GM23338 (cell line): ENCODE results near the gene ARHGAP9. TPM values are rescaled to one million over a fixed set of nuclear protein-coding genes. Genes with fewer than 3 reads are reported as not detected.

Source experiments
- ATAC-seq: fragments of 200-7000 bp; cut with Tn5 transposase; 3 replicates; pipeline ENCODE4 v1.9.1; 2020
- DNase-seq: peaks from one replicate; pipeline ENCODE4 v3.0.0-alpha.2; 2015; ENCODE audit warnings: low spot score
- H2AFZ ChIP-seq: fragments of 200-600 bp; sonication (generic); 2 replicates; pipeline ENCODE4 v1.8.0; 2016; ENCODE audit warnings: antibody characterized with exemption, mild to moderate bottlenecking, moderate library complexity
- H3F3A ChIP-seq: fragments of 200-600 bp; sonication (generic); replicated peaks from 2 replicates; pipeline ENCODE4 v1.8.0; 2017; ENCODE audit warnings: antibody characterized with exemption, mixed run types, low read depth
- H3K27ac ChIP-seq: fragments of 200-600 bp; sonication (generic); 2 replicates; pipeline ENCODE4 v1.6.1; 2016; ENCODE audit warnings: low read depth
- H3K27me3 ChIP-seq: fragments of 200-600 bp; sonication (generic); 2 replicates; pipeline ENCODE4 v1.8.0; 2016; ENCODE audit warnings: mild to moderate bottlenecking, mixed run types, moderate library complexity; ENCODE audit not compliant: insufficient read depth
- H3K36me3 ChIP-seq: fragments of 200-600 bp; sonication (generic); 2 replicates; pipeline ENCODE4 v1.8.0; 2016; ENCODE audit warnings: mild to moderate bottlenecking; ENCODE audit not compliant: insufficient read depth
- H3K4me1 ChIP-seq: fragments of 200-600 bp; sonication (generic); 2 replicates; pipeline ENCODE4 v1.8.0; 2016; ENCODE audit warnings: mild to moderate bottlenecking, moderate library complexity; ENCODE audit not compliant: insufficient read depth
- H3K4me2 ChIP-seq: fragments of 200-600 bp; sonication (generic); 2 replicates; pipeline ENCODE4 v1.7.1; 2017; ENCODE audit warnings: mixed run types
- H3K4me3 ChIP-seq: fragments of 200-600 bp; sonication (generic); 2 replicates; pipeline ENCODE4 v1.6.1; 2016; ENCODE audit warnings: mixed run types
- H3K79me2 ChIP-seq: fragments of 200-600 bp; sonication (generic); replicated peaks from 2 replicates; pipeline ENCODE4 v1.8.0; 2017; ENCODE audit warnings: mild to moderate bottlenecking; ENCODE audit not compliant: insufficient read depth
- H3K9me2 ChIP-seq: fragments of 200-600 bp; sonication (generic); 2 replicates; pipeline ENCODE4 v1.8.0; 2017; ENCODE audit not compliant: insufficient read depth
- H4K20me1 ChIP-seq: fragments of 200-600 bp; sonication (generic); replicated peaks from 2 replicates; pipeline ENCODE4 v1.8.0; 2017; ENCODE audit warnings: mild to moderate bottlenecking; ENCODE audit not compliant: insufficient read depth
- H3K27ac Mint-ChIP-seq: 2 replicates; pipeline ENCODE4 v1.8.0; 2020; ENCODE audit warnings: inconsistent platforms, mild to moderate bottlenecking, moderate library complexity, mixed read lengths
- H3K27me3 Mint-ChIP-seq: 3 replicates; pipeline ENCODE4 v1.8.0; 2022; ENCODE audit warnings: low read depth, mild to moderate bottlenecking, moderate library complexity, mixed read lengths, inconsistent platforms; ENCODE audit not compliant: insufficient read depth, poor library complexity
- H3K36me3 Mint-ChIP-seq: 3 replicates; pipeline ENCODE4 v1.8.0; 2021; ENCODE audit warnings: low read depth, mild to moderate bottlenecking, inconsistent platforms, moderate library complexity, mixed read lengths
- H3K4me1 Mint-ChIP-seq: 3 replicates; pipeline ENCODE4 v1.8.0; 2020; ENCODE audit warnings: mild to moderate bottlenecking, inconsistent platforms, mixed read lengths
- H3K4me3 Mint-ChIP-seq: 3 replicates; pipeline ENCODE4 v1.8.0; 2021; ENCODE audit warnings: moderate library complexity, mild to moderate bottlenecking, inconsistent platforms, mixed read lengths
- H3K9me3 Mint-ChIP-seq: 3 replicates; pipeline ENCODE4 v1.8.0; 2020; ENCODE audit warnings: moderate library complexity, mild to moderate bottlenecking, inconsistent platforms, mixed read lengths
- CREB1 ChIP-seq: fragments of 250-450 bp; sonication (Bioruptor Pico); IDR thresholded peaks from 2 replicates; pipeline ENCODE4 v1.5.0; 2020; ENCODE audit warnings: low read depth, mild to moderate bottlenecking, moderate library complexity
- EZH2 ChIP-seq: fragments of 200-600 bp; sonication (generic); IDR thresholded peaks from one replicate; pipeline ENCODE4 v1.8.0; 2017; ENCODE audit warnings: antibody characterized with exemption, mild to moderate bottlenecking, low read depth; ENCODE audit not compliant: unreplicated experiment
- JUNB ChIP-seq: IDR thresholded peaks from one replicate; pipeline ENCODE4 v1.6.1; 2016; ENCODE audit warnings: antibody characterized with exemption; ENCODE audit not compliant: unreplicated experiment
- POLR2AphosphoS5 ChIP-seq: IDR thresholded peaks from 2 replicates; pipeline ENCODE4 v1.6.1; 2016; ENCODE audit warnings: antibody characterized with exemption, low read depth
- ZNF114 ChIP-seq: fragments of 250-450 bp; sonication (Bioruptor Pico); IDR thresholded peaks from 2 replicates; pipeline ENCODE4 v1.5.0; 2020; ENCODE audit warnings: mild to moderate bottlenecking, moderate library complexity
- ZNF331 ChIP-seq: fragments of 250-450 bp; sonication (Bioruptor Pico); IDR thresholded peaks from 2 replicates; pipeline ENCODE4 v1.5.0; 2020; ENCODE audit warnings: low read depth, mild to moderate bottlenecking, moderate library complexity
- polyA plus RNA-seq: library from polyadenylated mRNA; unstranded; fragments of >200 nt; fragmentation: Nextera tagmentation; extraction: Ambion mirVana; gene quantifications from 2 replicates; pipeline ENCODE4 v1.2.1, GENCODE V29; 2016
- total RNA-seq: library from RNA; depleted of rRNA; stranded (reverse); fragments of >200 nt; shearing (Covaris generic); gene quantifications from 2 replicates; pipeline ENCODE4 v1.2.3, GENCODE V29; 2014
- TF ChIP-seq, protein P1 (sequence below): IDR thresholded peaks from 2 replicates; pipeline ENCODE4 v1.6.1; 2016; ENCODE audit warnings: antibody characterized with exemption
- TF ChIP-seq, protein P2 (sequence below), 2 experiments: fragments of 200-600 bp in 1 of 2; sonication (generic) in 1 of 2; conservative IDR thresholded peaks; 2 replicates each; pipeline versions ENCODE4 v1.5.1 to v1.6.1; 2016 to 2017; ENCODE audit warnings: antibody characterized with exemption in 2 of 2, low read depth in 2 of 2, mild to moderate bottlenecking in 2 of 2, moderate library complexity in 1 of 2

ARHGAP9 gene
- total and polyA plus RNA-seq, 2 experiments from 2014 or later, result 4.5 to 7.1 TPM

DNA sequence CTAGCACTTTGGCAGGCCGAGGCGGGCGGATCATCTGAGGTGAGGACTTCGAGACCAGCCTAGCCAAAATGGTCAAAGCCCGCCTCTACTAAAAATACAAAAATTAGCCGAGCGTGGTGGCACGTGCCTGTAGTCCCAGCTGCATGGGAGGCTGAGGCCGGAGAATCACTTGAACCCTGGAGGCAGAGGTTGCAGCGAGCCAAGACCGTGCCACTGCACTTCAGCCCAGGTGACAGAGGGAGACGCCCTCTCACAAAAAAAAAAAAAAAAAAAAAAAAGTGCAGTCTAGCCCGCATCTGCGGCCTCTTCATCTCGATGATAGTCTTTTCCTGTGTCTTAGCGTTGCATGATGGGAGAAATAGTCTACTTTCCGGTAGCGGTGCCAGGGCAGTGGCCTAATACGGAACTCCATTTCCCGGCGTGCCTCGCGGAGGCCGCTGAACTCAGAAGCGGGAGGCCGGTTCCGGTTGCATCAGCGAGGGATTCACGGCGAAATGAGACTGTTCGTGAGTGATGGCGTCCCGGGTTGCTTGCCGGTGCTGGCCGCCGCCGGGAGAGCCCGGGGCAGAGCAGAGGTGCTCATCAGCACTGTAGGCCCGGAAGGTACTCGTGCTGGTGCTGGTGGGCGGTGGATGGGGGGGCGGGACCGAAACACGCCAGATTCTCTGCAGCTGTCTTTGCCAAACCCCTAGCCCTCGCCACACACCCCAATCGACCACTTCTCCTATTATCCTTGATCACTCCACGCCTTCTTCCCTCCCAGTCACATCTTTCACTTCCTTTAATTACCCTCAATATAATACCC lies 8.1 kb upstream of the ARHGAP9 start, which contains the start of gene MARS1:
Gene MARS1 (plus strand): TSS at position 472 of the 805 bp plus-strand sequence. CDS start 23 bp downstream, at position 495.
- TF ChIP-seq EZH2 (no peak), CREB1 (CRISPR knock-in tag) (0 out of 2 replicates have a peak, but pooled peaks have one; percentile 40), POLR2AphosphoS5 (peak; percentile 85)
- TF ChIP-seq, protein P1, sequence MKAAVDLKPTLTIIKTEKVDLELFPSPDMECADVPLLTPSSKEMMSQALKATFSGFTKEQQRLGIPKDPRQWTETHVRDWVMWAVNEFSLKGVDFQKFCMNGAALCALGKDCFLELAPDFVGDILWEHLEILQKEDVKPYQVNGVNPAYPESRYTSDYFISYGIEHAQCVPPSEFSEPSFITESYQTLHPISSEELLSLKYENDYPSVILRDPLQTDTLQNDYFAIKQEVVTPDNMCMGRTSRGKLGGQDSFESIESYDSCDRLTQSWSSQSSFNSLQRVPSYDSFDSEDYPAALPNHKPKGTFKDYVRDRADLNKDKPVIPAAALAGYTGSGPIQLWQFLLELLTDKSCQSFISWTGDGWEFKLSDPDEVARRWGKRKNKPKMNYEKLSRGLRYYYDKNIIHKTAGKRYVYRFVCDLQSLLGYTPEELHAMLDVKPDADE, result peak; percentile 97
- TF ChIP-seq, protein P2, sequence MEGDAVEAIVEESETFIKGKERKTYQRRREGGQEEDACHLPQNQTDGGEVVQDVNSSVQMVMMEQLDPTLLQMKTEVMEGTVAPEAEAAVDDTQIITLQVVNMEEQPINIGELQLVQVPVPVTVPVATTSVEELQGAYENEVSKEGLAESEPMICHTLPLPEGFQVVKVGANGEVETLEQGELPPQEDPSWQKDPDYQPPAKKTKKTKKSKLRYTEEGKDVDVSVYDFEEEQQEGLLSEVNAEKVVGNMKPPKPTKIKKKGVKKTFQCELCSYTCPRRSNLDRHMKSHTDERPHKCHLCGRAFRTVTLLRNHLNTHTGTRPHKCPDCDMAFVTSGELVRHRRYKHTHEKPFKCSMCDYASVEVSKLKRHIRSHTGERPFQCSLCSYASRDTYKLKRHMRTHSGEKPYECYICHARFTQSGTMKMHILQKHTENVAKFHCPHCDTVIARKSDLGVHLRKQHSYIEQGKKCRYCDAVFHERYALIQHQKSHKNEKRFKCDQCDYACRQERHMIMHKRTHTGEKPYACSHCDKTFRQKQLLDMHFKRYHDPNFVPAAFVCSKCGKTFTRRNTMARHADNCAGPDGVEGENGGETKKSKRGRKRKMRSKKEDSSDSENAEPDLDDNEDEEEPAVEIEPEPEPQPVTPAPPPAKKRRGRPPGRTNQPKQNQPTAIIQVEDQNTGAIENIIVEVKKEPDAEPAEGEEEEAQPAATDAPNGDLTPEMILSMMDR (conservative IDR thresholded peaks at IDR 0.05; ENCODE audit: low read depth in 2 of 2), result peak; percentile 29 to 37
- DNase-seq (peak; percentile 99), ATAC-seq (peak; percentile 96)
- H3K27ac ChIP-seq, result peak within 1 kb of the TSS; percentile 88
- peaks cover 39% of the 10 kb centered on the region for H3F3A ChIP-seq
- peaks cover 40% of the 10 kb centered on the region for H3K36me3 ChIP-seq
- H3K79me2 ChIP-seq, result peaks cover 30% of the 10 kb centered on the region
- peak within 1 kb of the TSS; percentile 100 for H3K4me2 ChIP-seq
- no peaks in the 10 kb centered on the region for H3K27me3 ChIP-seq
- H3K27ac Mint-ChIP-seq, result peak within 1 kb of the TSS; percentile 99
- H3K4me1 Mint-ChIP-seq, result peaks cover 17% of the 10 kb centered on the region
- H3K36me3 Mint-ChIP-seq, result peaks cover 51% of the 10 kb centered on the region
- H2AFZ ChIP-seq, result no peak within 1 kb of the TSS
- H3K4me3 ChIP-seq, result peak within 1 kb of the TSS; percentile 100
- peak within 1 kb of the TSS; percentile 88 for H3K4me3 Mint-ChIP-seq
- no peaks in the 10 kb centered on the region for H3K9me2 ChIP-seq
- no peaks in the 10 kb centered on the region for H3K9me3 Mint-ChIP-seq
- peaks cover 15% of the 10 kb centered on the region for H3K27me3 Mint-ChIP-seq
- H4K20me1 ChIP-seq, result peaks cover 34% of the 10 kb centered on the region
- no peaks in the 10 kb centered on the region; the same call in 1 of the 2 replicates for H3K4me1 ChIP-seq

DNA sequence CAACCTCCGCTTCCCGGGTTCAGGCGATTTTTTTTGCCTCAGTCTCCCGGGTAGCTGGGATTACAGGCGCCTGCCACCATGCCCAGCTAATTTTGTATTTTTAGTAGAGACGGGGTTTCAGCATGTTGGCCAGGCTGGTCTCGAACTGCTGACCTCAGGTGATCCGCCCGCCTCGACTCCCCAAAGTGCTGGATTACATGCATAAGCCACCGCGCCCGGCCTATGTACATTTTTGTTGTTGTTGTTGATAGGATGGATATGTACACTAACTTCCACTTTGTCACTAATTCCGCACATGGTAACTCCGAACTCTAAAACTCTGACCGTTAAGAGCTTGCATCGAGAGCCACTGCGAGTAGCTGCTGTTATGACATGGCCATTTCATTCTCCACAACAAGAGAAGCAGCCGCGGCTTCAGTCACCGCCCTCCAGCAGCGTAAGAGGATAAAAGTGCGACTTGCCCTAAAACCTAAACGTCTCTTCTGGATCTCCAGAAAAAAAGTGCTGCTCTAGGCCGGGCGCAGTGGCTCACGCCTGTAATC lies 7.5 kb upstream of the ARHGAP9 start:
- Histone ChIP-seq H3K9me2 (no peaks in the 10 kb centered on the region), H2AFZ (no peak overlapping the region), H3K27ac (no peak overlapping the region; the same call in 1 of the 2 replicates), H3K27me3 (no peaks in the 10 kb centered on the region), H3F3A (peaks cover 34% of the 10 kb centered on the region), H3K4me2 (no peak overlapping the region), H4K20me1 (peaks cover 34% of the 10 kb centered on the region), H3K4me1 (no peaks in the 10 kb centered on the region; the same call in 1 of the 2 replicates), H3K79me2 (peaks cover 30% of the 10 kb centered on the region), H3K36me3 (peaks cover 34% of the 10 kb centered on the region), H3K4me3 (no peak overlapping the region)
- DNase-seq (peak; percentile 37), ATAC-seq (no peak)
- Mint-ChIP-seq H3K9me3 (no peaks in the 10 kb centered on the region), H3K36me3 (peaks cover 44% of the 10 kb centered on the region), H3K4me3 (peak overlapping the region; percentile 88), H3K4me1 (peaks cover 17% of the 10 kb centered on the region), H3K27ac (no peak overlapping the region; the same call in 1 of the 2 replicates), H3K27me3 (peaks cover 15% of the 10 kb centered on the region)
- no peak for TF ChIP-seq EZH2
- no peak for TF ChIP-seq CREB1 (CRISPR knock-in tag)
- TF ChIP-seq, protein P2 (conservative IDR thresholded peaks at IDR 0.05; ENCODE audit: low read depth in 2 of 2), result no peak
- TF ChIP-seq JUNB, result no peak
- no peak for TF ChIP-seq ZNF331 (CRISPR knock-in tag)
- TF ChIP-seq, protein P1, result no peak
- no peak for TF ChIP-seq ZNF114 (CRISPR knock-in tag)
